ENCODE measurements around the gene KIRREL1. TPM values are rescaled to one million over a fixed set of nuclear protein-coding genes. Genes with fewer than 3 reads are reported as not detected.

Gene KIRREL1
- total and polyA plus RNA-seq, 2 of the 8 experiments (the other 6 are each of a cell fraction or from before 2014, with no cell fraction given) = 14.2 to 39.0 TPM

GRCh38 chr1:158112994-158113758 lies 119.7 kb downstream of the KIRREL1 start (continued):
- no peak for TF ChIP-seq ATF3 (IDR thresholded peaks at IDR 0.05; ENCODE audit: insufficient read depth, low read depth, low read length)
- peak in 1 of 2 experiments; percentile 49; a peak in 3 of 4 replicates for TF ChIP-seq RAD21 (IDR thresholded peaks at IDR 0.05 in 1 of 2, conservative IDR thresholded peaks at IDR 0.05 in 1 of 2; ENCODE audit: low read depth in 2 of 2, low read length in 2 of 2)
- TF ChIP-seq POLR2A (IDR thresholded peaks at IDR 0.05; ENCODE audit: control extremely low read depth in 1 of 2, low read depth in 2 of 2, low read length in 2 of 2) = peak in 1 of 2 experiments; percentile 51; a peak in 2 of 3 replicates
- TF ChIP-seq TAF7 (optimal IDR thresholded peaks at IDR 0.05; ENCODE audit: borderline replicate concordance, low read depth, low read length) = peak; percentile 8
- TF ChIP-seq KDM4A (IDR thresholded peaks at IDR 0.05; ENCODE audit: low read depth, low read length, severe bottlenecking) = peak; percentile 72
- TF ChIP-seq TAF1 (IDR thresholded peaks at IDR 0.05; ENCODE audit: low read depth, low read length) = no peak
